ENCODE data around the gene SHLD2. TPM values are rescaled to one million over a fixed set of nuclear protein-coding genes. Genes with fewer than 3 reads are reported as not detected.
"Not testable (repeated sequence)": the region's sequence is repeated elsewhere in the genome, so short reads cannot be mapped to it uniquely, and the experiment has no call there.

SHLD2 gene
- total and polyA plus RNA-seq, 2 donors: 17.9 to 22.3 TPM

GRCh38 chr10:87151516-87151915 lies 56.5 kb downstream of the SHLD2 start:
- not testable (repeated sequence) for H3K9me3 ChIP-seq (ENCODE audit: control insufficient read depth in 2 of 2, insufficient read depth in 1 of 2, low read length in 1 of 2); H3K27me3 ChIP-seq (ENCODE audit: control insufficient read depth in 2 of 2, insufficient read depth in 1 of 2, low read length in 1 of 2); H3K4me1 ChIP-seq (ENCODE audit: control insufficient read depth in 2 of 2, insufficient read depth in 2 of 2, low read length in 2 of 2); H3K36me3 ChIP-seq (ENCODE audit: control insufficient read depth in 2 of 2, insufficient read depth in 2 of 2, low read length in 1 of 2); DNase-seq (ENCODE audit: low read depth in 6 of 9, low spot score in 9 of 9); H3K27ac ChIP-seq (ENCODE audit: low read depth in 1 of 2, low read length in 1 of 2); H3K4me3 ChIP-seq (ENCODE audit: low read length in 2 of 2)
- 99% methylated on average over 3 of the region's 3 CpGs for WGBS

DNA sequence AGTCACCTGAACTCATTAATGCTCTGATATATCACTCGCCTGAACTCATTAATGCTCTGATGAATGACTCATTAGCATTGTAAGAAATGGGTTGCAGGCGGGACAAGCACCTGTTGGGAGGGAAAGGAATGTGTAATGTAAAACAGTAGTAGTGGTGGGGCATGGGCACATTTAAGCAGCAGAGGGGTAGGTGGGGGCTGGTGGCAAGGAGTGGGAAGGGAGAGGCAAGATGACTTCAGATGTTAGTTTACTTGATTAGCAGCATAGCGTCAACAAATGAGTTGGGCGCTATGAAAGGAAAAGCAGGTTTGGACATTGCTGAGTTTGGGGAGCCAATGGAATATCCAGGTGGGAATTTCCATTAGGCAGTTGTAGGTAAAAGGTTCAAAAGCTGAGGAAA lies 61.8 kb downstream of the SHLD2 start:
- H3K4me1 ChIP-seq (ENCODE audit: control insufficient read depth in 2 of 2, insufficient read depth in 2 of 2, low read length in 2 of 2); H3K27ac ChIP-seq (ENCODE audit: low read depth in 1 of 2, low read length in 1 of 2); H3K27me3 ChIP-seq (ENCODE audit: control insufficient read depth in 2 of 2, insufficient read depth in 1 of 2, low read length in 1 of 2); H3K9me3 ChIP-seq (ENCODE audit: control insufficient read depth in 2 of 2, insufficient read depth in 1 of 2, low read length in 1 of 2); H3K4me3 ChIP-seq (ENCODE audit: low read length in 2 of 2); DNase-seq (ENCODE audit: low read depth in 6 of 9, low spot score in 9 of 9); H3K36me3 ChIP-seq (ENCODE audit: control insufficient read depth in 2 of 2, insufficient read depth in 2 of 2, low read length in 1 of 2): not testable (repeated sequence)
- WGBS: over 99% methylated on average over 4 of the region's 4 CpGs

GRCh38 chr10:87157821-87158220 lies 62.8 kb downstream of the SHLD2 start:
- DNase-seq (ENCODE audit: low read depth in 6 of 9, low spot score in 9 of 9); H3K4me3 ChIP-seq (ENCODE audit: low read length in 2 of 2); H3K9me3 ChIP-seq (ENCODE audit: control insufficient read depth in 2 of 2, insufficient read depth in 1 of 2, low read length in 1 of 2); H3K4me1 ChIP-seq (ENCODE audit: control insufficient read depth in 2 of 2, insufficient read depth in 2 of 2, low read length in 2 of 2); H3K36me3 ChIP-seq (ENCODE audit: control insufficient read depth in 2 of 2, insufficient read depth in 2 of 2, low read length in 1 of 2); H3K27ac ChIP-seq (ENCODE audit: low read depth in 1 of 2, low read length in 1 of 2); H3K27me3 ChIP-seq (ENCODE audit: control insufficient read depth in 2 of 2, insufficient read depth in 1 of 2, low read length in 1 of 2): not testable (repeated sequence)
- 96% methylated on average over 3 of the region's 3 CpGs for WGBS

- not testable (repeated sequence) for H3K4me3 ChIP-seq (ENCODE audit: low read length in 2 of 2); H3K27me3 ChIP-seq (ENCODE audit: control insufficient read depth in 2 of 2, insufficient read depth in 1 of 2, low read length in 1 of 2); H3K4me1 ChIP-seq (ENCODE audit: control insufficient read depth in 2 of 2, insufficient read depth in 2 of 2, low read length in 2 of 2); DNase-seq (ENCODE audit: low read depth in 6 of 9, low spot score in 9 of 9); H3K36me3 ChIP-seq (ENCODE audit: control insufficient read depth in 2 of 2, insufficient read depth in 2 of 2, low read length in 1 of 2); H3K9me3 ChIP-seq (ENCODE audit: control insufficient read depth in 2 of 2, insufficient read depth in 1 of 2, low read length in 1 of 2); H3K27ac ChIP-seq (ENCODE audit: low read depth in 1 of 2, low read length in 1 of 2)
- WGBS: 98% methylated on average over 3 of the region's 3 CpGs
These were observed 67.8 kb downstream of the SHLD2 start for GRCh38 chr10:87162703-87163293.

GRCh38 chr10:87163414-87163813 lies 68.4 kb downstream of the SHLD2 start:
- H3K4me1 ChIP-seq (ENCODE audit: control insufficient read depth in 2 of 2, insufficient read depth in 2 of 2, low read length in 2 of 2); DNase-seq (ENCODE audit: low read depth in 6 of 9, low spot score in 9 of 9); H3K27ac ChIP-seq (ENCODE audit: low read depth in 1 of 2, low read length in 1 of 2); H3K4me3 ChIP-seq (ENCODE audit: low read length in 2 of 2); H3K9me3 ChIP-seq (ENCODE audit: control insufficient read depth in 2 of 2, insufficient read depth in 1 of 2, low read length in 1 of 2); H3K36me3 ChIP-seq (ENCODE audit: control insufficient read depth in 2 of 2, insufficient read depth in 2 of 2, low read length in 1 of 2); H3K27me3 ChIP-seq (ENCODE audit: control insufficient read depth in 2 of 2, insufficient read depth in 1 of 2, low read length in 1 of 2): not testable (repeated sequence)
- 98% methylated on average over 1 of the region's 2 CpGs for WGBS

DNA sequence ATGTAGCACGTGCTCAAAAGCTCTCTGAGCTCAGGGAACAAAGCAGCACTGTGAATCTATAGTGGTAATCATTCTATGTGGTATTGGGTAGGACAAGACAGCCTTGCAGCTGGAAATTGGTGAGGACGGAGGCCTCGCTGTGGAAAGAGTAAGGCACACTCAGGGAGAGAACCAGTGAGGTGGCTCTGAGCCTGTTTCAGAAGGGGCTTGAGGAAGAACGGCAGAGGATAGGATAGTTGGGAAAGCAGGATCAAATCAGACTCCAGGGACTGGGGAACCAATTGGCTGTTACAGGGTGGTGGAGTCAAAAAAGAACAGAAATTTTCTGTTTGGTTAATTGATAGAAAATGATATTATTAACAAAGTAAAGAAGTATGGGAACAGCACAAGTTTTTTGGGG lies 74.9 kb downstream of the SHLD2 start:
- not testable (repeated sequence) for DNase-seq (ENCODE audit: low read depth in 6 of 9, low spot score in 9 of 9); H3K36me3 ChIP-seq (ENCODE audit: control insufficient read depth in 2 of 2, insufficient read depth in 2 of 2, low read length in 1 of 2); H3K9me3 ChIP-seq (ENCODE audit: control insufficient read depth in 2 of 2, insufficient read depth in 1 of 2, low read length in 1 of 2); H3K4me1 ChIP-seq (ENCODE audit: control insufficient read depth in 2 of 2, insufficient read depth in 2 of 2, low read length in 2 of 2); H3K27me3 ChIP-seq (ENCODE audit: control insufficient read depth in 2 of 2, insufficient read depth in 1 of 2, low read length in 1 of 2); H3K27ac ChIP-seq (ENCODE audit: low read depth in 1 of 2, low read length in 1 of 2); H3K4me3 ChIP-seq (ENCODE audit: low read length in 2 of 2)
- WGBS: 73% methylated on average over 4 of the region's 4 CpGs

DNA sequence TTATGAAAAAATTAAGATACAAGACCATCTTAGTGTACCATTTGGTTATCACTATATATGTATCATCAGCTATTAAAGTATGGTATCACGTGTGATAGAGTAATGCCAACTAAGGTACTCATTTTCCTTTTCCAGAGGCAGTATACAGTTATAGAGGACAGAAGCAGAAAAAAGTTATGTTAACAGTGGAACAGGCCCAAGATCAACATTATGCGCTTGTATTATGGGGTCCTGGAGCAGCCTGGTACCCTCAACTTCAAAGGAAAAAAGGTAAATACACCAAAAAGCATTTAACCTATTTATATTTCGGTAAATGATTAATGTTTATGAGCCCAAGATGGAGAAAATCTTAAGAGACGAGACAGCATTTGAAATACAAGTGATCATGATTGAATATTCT lies 75.7 kb downstream of the SHLD2 start:
- 97% methylated on average over 1 of the region's 4 CpGs for WGBS
- not testable (repeated sequence) for H3K27ac ChIP-seq (ENCODE audit: low read depth in 1 of 2, low read length in 1 of 2); H3K27me3 ChIP-seq (ENCODE audit: control insufficient read depth in 2 of 2, insufficient read depth in 1 of 2, low read length in 1 of 2); H3K4me1 ChIP-seq (ENCODE audit: control insufficient read depth in 2 of 2, insufficient read depth in 2 of 2, low read length in 2 of 2); H3K4me3 ChIP-seq (ENCODE audit: low read length in 2 of 2); DNase-seq (ENCODE audit: low read depth in 6 of 9, low spot score in 9 of 9); H3K36me3 ChIP-seq (ENCODE audit: control insufficient read depth in 2 of 2, insufficient read depth in 2 of 2, low read length in 1 of 2); H3K9me3 ChIP-seq (ENCODE audit: control insufficient read depth in 2 of 2, insufficient read depth in 1 of 2, low read length in 1 of 2)

DNA sequence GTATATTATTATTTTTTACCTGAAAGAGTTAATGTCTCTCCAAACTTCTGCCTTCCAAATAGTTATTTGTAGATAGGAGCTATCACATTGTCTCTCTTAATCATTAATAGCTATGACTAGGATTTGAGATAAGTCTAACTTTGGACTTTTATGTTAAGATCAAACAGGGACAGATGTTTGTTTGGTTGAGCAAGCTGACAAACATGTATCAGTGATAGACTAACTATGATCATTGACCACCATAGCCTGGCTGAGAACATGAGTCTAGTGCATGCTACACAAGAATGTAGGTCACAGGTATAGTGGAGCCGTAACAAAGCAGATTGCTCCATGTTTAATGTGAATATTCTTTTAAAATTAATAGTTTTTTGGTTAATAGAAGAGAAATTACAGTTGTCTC lies 76.7 kb downstream of the SHLD2 start:
- not testable (repeated sequence) for H3K4me1 ChIP-seq (ENCODE audit: control insufficient read depth in 2 of 2, insufficient read depth in 2 of 2, low read length in 2 of 2); DNase-seq (ENCODE audit: low read depth in 6 of 9, low spot score in 9 of 9); H3K4me3 ChIP-seq (ENCODE audit: low read length in 2 of 2); H3K27me3 ChIP-seq (ENCODE audit: control insufficient read depth in 2 of 2, insufficient read depth in 1 of 2, low read length in 1 of 2); H3K36me3 ChIP-seq (ENCODE audit: control insufficient read depth in 2 of 2, insufficient read depth in 2 of 2, low read length in 1 of 2); H3K27ac ChIP-seq (ENCODE audit: low read depth in 1 of 2, low read length in 1 of 2); H3K9me3 ChIP-seq (ENCODE audit: control insufficient read depth in 2 of 2, insufficient read depth in 1 of 2, low read length in 1 of 2)
- WGBS: 40% methylated on average over 1 of the region's 1 CpG

DNA sequence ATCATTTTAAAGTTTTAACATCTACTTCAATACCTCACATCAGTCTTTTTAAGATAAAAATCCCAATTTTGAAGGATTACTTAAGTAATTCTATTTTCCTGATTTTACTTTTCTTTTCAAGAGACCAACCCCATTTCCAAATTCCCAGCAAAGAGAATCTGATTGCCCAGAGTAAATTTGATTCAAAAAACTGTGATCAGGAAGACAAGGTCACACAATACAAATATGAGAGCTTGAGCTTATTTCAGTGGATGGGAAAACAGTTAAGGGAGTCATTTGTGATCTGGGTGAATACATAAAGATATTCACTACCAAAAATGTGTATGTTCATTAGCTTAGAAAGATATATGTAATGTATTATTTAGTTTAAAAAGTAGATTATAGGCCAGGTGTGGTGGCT lies 77.2 kb downstream of the SHLD2 start:
- H3K27me3 ChIP-seq (ENCODE audit: control insufficient read depth in 2 of 2, insufficient read depth in 1 of 2, low read length in 1 of 2); DNase-seq (ENCODE audit: low read depth in 6 of 9, low spot score in 9 of 9); H3K9me3 ChIP-seq (ENCODE audit: control insufficient read depth in 2 of 2, insufficient read depth in 1 of 2, low read length in 1 of 2); H3K4me3 ChIP-seq (ENCODE audit: low read length in 2 of 2); H3K36me3 ChIP-seq (ENCODE audit: control insufficient read depth in 2 of 2, insufficient read depth in 2 of 2, low read length in 1 of 2); H3K4me1 ChIP-seq (ENCODE audit: control insufficient read depth in 2 of 2, insufficient read depth in 2 of 2, low read length in 2 of 2); H3K27ac ChIP-seq (ENCODE audit: low read depth in 1 of 2, low read length in 1 of 2): not testable (repeated sequence)

GRCh38 chr10:87177587-87177986 lies 82.6 kb downstream of the SHLD2 start:
- DNase-seq (ENCODE audit: low read depth in 6 of 9, low spot score in 9 of 9); H3K9me3 ChIP-seq (ENCODE audit: control insufficient read depth in 2 of 2, insufficient read depth in 1 of 2, low read length in 1 of 2); H3K4me1 ChIP-seq (ENCODE audit: control insufficient read depth in 2 of 2, insufficient read depth in 2 of 2, low read length in 2 of 2); H3K27ac ChIP-seq (ENCODE audit: low read depth in 1 of 2, low read length in 1 of 2); H3K36me3 ChIP-seq (ENCODE audit: control insufficient read depth in 2 of 2, insufficient read depth in 2 of 2, low read length in 1 of 2); H3K27me3 ChIP-seq (ENCODE audit: control insufficient read depth in 2 of 2, insufficient read depth in 1 of 2, low read length in 1 of 2); H3K4me3 ChIP-seq (ENCODE audit: low read length in 2 of 2): not testable (repeated sequence)
- WGBS: 91% methylated on average over 2 of the region's 3 CpGs
